ENCODE measurements around the gene BCL11A.

DNA sequence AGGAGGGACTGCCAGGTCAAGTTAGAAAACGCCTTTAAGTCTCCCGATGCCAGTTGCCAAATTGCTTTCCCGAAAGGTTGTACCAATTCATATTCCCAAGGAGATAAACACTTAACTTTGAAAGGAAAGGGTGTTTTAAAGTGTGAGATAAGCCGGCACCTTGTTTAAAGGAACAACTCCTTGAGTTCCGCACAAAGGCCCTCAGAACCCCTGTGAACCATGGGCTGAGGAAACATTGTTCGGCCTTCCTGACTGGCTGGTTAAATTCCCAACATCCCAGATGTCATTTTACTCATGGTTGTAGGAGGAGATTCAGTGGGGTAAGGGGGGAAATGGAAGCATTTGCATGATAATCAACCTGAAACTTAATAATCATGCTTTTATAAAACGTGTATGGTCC lies 126.6 kb downstream of the BCL11A start:
- no peak for TF ChIP-seq POLR2AphosphoS5 (IDR thresholded peaks at IDR 0.05)
- TF ChIP-seq, protein P1, sequence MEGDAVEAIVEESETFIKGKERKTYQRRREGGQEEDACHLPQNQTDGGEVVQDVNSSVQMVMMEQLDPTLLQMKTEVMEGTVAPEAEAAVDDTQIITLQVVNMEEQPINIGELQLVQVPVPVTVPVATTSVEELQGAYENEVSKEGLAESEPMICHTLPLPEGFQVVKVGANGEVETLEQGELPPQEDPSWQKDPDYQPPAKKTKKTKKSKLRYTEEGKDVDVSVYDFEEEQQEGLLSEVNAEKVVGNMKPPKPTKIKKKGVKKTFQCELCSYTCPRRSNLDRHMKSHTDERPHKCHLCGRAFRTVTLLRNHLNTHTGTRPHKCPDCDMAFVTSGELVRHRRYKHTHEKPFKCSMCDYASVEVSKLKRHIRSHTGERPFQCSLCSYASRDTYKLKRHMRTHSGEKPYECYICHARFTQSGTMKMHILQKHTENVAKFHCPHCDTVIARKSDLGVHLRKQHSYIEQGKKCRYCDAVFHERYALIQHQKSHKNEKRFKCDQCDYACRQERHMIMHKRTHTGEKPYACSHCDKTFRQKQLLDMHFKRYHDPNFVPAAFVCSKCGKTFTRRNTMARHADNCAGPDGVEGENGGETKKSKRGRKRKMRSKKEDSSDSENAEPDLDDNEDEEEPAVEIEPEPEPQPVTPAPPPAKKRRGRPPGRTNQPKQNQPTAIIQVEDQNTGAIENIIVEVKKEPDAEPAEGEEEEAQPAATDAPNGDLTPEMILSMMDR (IDR thresholded peaks at IDR 0.05), result no peak
- TF ChIP-seq POLR2A (IDR thresholded peaks at IDR 0.05), result no peak
